GM21723 (cell line): Measurements from ENCODE around the gene IGFBP2.

Source experiments
- ATAC-seq: cut with Tn5 transposase; IDR thresholded peaks from one replicate; pipeline ENCODE4 v1.9.1; 2021; ENCODE audit warnings: mild to moderate bottlenecking, moderate library complexity; ENCODE audit not compliant: unreplicated experiment

IGFBP2 gene

DNA sequence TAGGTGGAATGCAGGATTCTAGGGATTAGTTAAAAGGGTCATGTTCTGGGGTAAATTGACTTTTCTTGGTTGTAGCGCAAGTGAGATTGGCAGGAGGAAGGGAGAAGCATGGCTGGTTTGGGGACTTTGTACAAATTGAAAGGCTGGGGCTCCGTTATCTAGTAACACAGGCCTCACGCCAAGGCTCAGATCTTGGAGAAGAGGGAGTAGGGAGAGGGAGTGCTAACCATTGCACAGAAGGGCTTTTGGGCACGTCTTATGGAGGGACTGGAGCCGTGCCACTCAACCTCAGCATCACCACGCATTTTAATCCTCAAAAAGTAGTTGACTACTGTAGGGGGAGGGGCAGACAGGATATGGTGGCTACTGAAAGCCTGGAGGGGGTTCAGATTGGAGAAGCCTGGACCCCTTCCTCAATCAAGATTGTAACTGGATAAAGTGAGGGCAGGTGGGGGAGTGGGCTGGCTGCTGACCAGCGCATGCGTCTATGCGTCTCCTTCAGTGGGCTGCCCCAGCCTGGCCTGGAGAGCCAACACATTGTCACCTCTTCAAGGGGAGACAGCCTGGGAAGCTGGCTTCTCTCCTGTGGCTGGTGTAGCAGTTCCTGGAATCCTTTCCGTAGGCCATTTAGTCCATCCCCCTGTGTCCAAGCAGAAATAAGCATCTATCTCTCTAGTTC is 47.9 kb downstream of the IGFBP2 start:
- ATAC-seq = no peak

DNA sequence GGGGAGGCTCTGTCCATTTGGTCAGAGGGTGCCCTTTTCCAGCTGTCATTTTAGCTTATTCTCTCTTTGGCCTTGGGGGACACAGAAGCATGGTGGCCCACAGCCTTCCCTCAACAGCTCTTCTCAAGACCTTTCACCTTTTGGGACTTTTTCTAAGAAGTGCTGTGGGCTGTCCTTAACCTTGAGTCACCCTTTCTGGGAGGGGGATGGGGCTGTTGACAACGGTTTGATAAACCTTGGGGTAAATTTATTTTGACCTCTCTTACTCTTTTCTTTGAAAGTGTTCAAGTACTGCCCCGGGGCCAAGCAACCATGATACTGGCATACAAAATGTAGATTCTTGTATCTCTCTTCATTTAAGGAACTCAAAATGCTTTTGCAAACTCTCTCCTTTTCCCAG is 48.5 kb downstream of the IGFBP2 start:
- ATAC-seq = no peak

DNA sequence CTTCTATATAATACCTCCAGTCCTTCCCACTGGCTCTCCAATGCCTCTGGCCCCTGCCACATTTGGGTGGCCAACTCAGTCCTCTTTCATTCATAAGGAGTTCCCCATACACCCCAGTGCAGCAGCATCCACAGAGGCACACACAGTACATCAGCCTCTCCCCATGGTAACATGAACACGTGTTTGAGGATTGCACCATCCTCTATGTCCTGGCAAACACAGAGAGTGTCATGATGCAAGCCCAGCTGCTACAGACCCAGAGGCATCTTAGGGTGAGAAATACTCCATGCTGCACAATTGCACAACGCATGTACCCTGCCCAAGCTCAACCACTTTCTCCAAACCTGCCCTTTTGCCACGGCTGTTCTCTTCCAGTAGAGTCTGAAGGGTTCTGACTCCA is 50.6 kb downstream of the IGFBP2 start:
- no peak for ATAC-seq

DNA sequence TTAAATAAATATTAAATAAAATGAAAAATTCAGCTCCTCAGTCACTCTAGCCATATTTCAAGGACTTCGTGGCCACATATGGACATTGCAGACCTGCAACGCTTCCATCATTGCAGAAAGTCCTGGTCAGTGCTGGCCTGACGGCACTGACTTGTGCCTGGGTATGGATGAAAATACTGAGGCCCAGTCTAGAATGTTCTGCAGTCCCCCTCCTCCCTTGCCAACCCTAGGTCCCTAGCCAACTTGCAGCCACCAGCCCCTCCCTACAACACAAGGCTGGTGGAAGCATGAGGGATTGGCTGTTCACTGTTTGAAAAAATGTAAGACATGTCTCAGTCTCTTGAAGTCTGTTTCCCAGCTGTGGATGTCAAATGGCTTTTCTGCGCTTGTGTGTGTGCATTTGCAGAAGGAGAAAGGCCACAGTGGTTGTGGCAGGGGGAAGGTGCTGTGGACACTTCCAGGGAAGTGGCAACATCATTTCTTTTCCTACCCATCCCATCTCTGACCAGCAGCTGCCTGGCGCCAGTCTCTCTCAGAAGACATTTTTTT is 52.2 kb downstream of the IGFBP2 start:
- no peak for ATAC-seq

DNA sequence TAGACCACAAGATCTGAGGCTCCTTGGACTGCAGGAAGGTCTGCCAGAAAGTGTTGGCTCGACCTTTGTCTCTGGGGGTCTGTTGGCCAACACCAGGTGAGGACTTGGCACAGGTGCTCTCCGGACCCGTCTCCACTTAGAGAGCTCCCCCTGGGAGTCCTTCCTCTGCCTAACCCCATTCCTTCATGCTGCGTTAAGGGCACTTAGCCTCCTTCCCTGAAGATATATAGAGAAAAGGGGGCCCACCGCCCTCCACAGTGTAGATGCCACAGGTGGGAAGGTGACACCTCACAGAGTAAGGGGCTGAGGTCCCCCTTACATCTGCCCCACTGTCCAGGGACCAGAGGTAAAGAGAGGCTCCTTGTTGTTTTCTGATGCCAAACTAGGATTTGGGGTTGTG is 53.9 kb downstream of the IGFBP2 start:
- ATAC-seq = no peak

DNA sequence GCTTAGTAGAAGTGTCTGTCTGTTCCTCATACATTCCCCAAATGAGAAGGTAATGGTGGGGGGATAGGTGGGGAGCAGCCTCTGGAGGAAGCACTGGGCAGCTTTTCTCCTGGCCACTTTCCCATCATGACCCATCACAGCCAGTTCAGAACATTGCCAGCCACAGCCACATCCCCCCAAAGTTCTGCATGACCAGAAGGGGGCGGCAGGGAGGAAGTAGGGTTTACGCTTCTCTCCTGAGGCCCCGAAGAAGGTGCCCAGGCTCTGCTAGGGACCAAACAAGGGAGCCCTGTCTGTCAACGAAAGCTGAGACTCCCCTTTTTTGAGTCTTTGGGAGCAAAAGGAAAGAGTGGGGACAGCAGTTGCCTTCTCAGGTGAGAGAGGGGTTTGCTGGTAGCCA is 54.4 kb downstream of the IGFBP2 start:
- no peak for ATAC-seq

DNA sequence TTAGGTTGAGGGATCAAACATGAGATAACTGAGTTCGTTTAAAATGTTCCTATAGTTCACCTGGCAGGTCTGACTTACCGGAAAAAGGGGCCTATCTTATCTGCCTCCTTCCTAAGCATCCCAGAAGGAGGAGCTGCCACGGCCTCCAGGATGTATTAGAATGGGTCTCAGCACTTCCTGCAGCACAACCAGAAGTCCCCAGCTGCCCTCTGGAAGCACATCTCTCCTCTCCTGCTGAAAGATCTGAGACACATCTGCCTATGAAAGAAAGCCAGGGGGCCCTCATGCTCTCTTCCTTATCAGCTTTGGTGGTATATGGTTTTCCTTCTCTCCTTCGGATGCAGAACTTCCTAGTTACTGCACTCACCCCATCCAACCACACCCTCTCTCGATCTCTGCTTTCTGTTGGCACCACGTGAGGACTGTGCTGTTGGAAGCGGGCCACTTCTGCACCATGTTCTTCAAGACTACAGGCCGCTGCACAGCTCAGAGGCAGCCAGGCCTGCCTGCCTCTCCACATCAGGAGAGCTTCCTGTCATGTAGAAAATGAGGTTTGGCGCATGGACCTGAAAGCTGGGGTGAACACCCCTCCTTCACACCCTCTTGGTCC is 55.6 kb downstream of the IGFBP2 start:
- no peak for ATAC-seq

DNA sequence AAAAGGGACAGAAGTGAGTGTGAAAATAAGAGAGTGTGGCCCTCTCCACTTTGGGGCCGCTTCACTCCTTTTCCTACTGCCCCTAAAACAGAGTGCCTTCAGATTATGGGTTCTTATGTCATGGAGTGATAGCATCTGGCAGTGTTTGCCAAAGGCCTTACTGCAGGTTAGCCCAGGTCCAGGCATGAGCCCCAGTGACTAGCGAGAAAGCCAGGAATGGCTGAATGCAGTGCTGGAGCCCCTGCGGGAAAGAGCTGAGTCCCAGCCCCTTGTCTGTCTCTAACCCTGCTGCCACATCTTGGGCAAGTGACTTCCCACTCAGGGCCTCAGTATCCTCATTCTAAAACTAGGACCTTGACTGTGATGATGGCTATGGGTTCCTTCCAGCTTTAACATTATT is 56.2 kb downstream of the IGFBP2 start:
- no peak for ATAC-seq

DNA sequence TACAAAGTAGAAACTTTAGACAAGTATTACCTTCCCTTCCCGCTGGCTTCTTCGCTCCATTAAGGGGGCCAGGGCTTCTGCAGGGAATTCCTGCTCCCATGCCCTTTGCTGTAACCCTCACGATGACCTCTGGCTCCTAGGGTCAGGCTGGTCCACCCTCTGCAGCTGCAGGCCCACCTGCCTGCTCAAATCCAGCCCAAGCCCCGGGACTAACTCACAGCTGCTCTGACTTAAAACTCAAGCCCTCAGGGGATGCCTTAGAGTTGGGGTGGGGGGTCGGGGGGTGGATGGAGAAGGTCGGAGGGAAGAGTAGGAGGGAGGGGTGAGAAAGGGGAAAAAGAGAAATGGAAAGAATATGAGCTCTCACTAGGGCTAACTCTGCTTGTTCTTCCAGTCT is 57.2 kb downstream of the IGFBP2 start:
- no peak for ATAC-seq

DNA sequence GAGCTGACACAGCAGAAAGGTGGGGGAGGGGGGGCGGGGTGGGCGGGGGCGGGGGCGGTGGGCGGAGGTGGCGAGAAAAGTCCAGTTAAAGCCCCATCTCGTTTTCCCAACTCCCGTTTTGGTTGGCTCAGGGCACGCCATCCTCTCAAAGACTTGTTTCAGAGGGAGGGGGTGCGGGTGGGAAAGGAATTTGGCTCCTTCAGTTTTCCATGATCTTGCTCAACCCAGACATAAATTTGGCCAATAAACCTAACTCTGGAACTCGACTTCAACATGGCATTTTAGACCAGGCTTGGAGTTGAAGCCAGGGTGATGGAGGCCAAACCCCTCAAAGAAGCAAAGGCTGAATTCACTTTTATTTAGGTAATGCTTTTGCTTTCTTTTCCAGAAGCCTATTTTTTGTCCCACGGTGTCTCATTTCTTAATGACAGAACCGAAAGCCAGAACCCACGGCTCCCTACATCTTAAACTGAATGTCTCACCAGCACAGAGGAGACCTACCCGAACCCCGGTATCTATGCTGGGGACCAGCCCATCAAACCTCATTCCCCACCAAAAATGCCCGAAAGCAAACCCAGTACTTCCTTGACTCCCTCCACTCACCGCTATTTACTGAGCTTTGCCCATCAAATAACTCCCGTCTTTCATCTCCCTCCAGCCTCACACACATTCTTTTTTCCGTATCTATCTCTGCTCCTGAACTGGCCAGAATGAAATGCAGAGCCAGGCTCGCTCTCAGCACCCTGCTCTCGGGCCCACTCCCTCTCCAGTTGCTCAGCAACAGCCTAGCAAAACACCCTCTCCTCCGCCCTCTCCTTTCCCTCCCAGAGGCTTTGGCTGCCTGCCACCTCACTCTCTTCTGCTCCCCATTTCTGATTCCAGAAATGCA is 57.9 kb downstream of the IGFBP2 start:
- ATAC-seq = no peak

DNA sequence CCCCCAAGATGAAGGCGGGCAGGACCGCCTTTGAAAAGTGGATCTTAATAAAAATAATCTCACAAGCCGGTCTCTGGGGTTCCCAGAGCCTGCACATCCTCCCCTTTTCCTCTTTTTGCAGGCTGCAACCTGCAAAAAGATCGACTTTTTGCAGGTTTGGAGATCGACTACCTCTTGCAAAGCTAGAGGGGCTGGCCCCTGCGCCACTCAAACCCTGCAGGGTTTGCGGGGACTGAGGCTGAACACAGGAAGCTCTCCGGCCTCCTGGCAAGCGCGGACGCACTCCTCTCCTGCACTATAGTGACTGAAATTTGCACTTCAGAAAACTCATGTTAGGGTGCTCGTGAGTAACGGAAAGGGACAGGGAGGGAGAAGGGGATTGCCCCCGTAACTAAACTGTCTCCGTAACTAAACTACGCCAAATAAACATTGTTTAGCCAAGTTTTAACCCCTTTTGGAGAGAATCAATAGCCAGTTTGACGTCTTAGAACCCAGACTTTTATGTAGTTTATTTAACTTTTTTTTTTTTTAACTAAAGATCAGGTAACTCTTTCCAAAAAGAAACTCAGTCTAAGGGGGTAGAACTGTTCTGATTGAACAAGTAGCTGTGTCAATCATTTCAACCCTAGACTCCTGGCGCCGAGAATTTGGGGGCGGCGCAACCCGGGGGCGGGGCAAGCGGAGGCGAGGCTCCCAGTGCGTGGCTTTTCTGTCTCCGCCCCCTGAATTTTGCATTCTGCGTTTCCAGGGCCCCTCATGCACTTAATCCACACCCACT is 59.6 kb downstream of the IGFBP2 start:
- ATAC-seq = peak; percentile 67

DNA sequence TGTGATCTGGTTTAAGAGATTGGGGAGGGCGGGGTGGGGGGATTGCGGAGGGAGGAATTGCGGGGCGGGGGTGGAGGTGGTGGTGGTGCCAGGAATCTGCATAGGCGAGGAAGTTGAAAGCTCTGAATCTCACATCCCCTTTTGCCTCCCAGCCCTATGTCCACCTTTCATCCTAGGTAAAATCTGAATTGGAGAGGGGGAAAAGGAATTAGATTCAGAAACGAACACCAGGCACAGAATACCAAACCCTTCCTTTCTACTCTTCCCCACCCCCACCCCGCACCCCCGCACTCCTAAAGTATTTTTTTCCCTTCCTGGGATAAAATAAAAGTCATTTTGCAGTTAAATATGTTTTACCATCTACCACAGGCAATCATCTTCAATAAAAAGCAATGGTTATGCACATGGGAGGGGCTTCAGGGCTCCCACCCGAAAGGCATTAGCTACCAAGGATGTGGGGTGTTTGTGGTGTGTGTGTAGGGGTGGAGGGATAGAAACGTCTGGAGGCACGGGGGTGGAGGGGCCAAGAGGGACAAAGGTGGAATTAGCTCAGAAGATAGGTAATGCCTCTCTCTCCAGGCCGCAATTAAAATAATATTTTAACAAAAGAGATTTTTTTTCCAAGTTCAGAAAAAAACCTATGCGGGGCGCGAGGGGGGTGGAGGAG is 60.3 kb downstream of the IGFBP2 start:
- ATAC-seq = no peak

DNA sequence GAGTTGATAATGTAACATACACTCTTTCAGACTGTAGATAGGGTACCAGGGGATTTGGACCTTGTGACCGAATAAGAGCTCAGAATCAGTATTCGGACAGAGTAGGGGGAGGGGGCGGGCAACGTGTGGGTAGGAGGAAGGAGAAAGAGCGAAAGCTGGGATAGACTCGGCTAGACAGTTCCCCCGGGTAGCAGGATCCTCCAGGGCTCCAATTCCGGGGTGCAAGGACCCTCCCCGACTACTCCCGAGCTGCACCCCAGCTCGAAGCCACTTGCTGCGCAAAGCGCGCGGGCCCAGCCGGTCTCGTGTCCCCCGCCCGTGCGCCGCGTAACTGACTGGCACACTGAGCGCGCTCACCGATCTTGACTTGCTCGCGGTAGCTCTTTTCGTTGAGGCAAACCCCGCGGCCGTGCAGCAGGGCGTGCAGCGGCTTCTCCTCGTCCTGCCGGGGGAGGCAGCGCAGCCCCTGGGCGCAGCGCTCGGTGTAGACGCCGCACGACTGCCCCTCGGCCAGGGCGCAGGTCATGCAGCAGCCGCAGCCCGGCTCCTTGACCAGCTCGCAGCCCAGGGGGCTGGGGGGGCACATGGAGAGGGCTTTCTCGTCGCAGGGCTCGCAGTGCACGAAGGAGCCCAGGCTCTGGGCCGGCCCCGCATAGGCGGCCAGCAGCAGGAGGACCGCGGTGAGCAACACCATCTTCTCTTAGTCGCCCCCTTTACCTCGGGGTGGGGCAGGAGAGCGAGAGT is 61.0 kb downstream of the IGFBP2 start:
- no peak for ATAC-seq

DNA sequence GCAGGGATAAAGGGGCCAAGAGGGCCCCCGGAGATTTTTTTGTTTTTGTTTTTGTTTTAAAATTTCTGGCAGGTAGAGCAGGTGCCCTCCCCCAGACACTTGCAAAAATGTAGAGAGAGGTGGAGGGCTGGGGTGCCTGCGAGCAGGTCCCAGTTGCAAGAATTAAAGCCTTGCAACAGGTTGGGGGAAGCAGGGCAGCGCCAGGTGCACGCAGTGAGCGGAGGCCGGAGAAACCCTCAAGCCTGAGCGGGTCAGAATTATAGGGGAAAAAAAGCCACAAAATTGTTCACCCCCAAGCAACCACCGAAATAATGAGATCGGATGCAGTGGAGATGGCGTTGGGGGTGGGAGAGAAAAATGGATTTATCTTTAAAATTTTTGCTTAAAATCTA is 61.6 kb downstream of the IGFBP2 start:
- ATAC-seq = no peak

DNA sequence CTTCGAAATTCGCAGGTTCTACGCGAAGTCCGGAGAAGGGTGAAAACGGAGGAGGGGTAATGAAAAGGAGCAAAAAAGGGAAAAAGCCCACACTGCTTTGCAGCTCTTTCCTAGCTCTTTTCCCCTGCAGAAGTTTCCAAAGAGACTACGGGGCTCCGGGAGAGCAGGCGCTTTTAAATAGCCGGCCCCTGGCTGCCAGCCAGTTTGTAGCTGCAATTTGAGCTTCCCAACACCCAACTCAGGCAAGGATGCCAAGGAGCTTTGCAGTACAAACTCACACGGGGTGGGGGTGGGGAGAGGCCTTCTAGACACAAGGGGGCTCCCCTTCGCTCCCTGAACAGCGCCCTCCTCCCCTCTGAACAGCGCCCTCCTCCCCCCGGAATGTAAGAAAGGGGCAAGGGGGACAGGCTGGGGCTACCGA is 62.2 kb downstream of the IGFBP2 start, which contains the start of gene IGFBP5:
IGFBP5 (minus strand) TSS at position 149 of the 421 bp plus-strand sequence. CDS start 774 bp downstream, outside the sequence.
- ATAC-seq = no peak

DNA sequence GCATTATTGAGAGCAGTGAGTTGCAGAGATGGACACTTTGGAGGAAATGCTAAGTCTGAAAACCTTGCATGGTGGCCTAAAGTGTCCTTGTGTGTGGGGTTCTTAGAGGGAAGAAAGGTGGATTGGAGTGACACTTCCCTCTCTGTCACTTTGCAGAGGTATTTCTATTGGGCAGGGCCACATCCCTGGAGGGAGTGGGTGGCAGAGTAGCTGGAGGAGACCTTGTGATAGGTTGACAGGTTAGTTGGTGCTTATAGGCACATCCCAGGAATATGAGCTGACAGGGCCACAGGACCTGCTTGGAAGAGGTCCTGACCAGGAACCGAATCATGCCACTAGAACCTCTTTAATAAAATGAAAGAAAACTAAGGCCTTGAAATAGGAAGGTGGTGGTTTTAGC is 63.1 kb downstream of the IGFBP2 start:
- no peak for ATAC-seq

DNA sequence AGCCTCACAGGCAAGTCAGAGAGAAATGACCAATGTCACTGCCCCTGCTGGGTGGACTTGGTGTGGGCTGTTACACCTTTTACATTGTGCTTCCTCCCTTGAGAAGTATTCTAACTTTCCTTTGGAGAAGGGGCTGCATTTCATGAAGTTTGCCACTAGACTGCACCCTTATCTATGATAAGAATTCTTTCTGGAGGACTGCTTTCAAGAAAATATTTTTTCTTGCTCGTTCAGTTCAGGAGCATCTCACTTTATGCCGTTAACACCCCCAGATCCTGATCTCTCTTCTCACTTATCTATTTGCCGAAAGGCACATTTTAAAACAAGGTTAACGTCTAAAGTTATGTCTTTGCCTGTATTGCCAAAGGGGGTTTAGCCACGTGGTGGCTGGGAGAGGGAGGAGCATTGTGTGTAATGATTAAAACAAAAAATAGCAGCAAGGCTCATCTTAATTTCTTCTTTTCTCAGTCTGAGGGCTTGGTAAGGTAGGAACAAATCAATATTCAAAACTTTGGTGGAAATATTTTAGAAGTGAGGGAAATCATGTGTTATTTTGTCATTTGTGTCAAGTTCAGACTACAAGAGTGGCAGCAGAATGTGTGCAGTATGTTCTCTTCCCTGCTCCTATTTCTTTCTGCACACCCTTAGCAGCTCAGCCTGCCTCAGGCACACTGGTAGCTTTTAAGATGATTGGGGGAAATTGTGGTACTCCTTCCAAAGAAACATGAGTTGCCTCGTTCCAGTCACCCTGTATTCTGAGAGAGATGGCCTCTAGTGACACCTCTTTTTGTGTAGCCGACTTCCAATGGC is 63.7 kb downstream of the IGFBP2 start:
- ATAC-seq = no peak

DNA sequence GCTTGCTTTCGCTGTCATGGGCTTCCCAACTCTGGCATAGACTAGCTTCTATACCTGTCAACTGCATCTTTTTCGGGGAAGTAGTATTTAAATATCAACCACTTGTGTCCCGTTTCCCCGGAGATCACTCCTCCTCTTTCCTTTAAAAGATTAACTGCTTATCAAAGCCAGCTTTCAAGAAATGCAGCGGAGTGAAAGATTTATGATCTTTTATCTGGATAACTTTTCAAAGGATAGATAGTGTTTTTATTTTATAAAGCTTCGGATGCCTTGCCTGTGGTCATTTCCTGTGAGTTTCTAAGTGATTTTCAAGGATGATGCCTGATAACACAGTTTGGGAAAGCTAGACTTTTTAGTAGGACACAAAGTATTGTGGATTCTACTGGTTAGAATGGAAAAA is 65.1 kb downstream of the IGFBP2 start:
- ATAC-seq = no peak

DNA sequence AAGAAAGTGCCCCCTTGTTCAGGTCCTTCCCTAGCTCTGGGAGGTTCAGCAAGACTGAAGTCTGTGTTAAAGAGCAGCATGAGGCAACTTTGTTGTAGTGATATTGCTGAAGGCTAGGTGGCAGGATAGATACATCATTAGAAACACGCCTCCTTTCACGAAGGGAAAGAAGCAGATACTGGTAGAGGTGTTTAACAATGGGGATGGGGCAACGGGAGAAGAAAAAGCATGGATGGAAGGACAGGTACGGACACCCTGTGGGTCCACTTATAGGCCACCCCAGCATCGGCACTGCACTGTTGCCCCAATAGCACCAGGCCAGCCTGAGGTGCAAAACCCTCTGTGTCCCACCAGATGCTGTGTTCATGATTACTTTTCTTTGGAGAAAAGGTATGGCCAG is 65.7 kb downstream of the IGFBP2 start:
- no peak for ATAC-seq
